Measurements from ENCODE around the gene FLT1.

Gene FLT1

GRCh38 chr13:28449826-28450773 is 44.8 kb downstream of the FLT1 start:
- no peak for DNase-seq (ENCODE audit: low read depth)
- H3K4me3 ChIP-seq (ENCODE audit: low read depth, low read length): no peak overlapping the region
- TF ChIP-seq, protein P1, sequence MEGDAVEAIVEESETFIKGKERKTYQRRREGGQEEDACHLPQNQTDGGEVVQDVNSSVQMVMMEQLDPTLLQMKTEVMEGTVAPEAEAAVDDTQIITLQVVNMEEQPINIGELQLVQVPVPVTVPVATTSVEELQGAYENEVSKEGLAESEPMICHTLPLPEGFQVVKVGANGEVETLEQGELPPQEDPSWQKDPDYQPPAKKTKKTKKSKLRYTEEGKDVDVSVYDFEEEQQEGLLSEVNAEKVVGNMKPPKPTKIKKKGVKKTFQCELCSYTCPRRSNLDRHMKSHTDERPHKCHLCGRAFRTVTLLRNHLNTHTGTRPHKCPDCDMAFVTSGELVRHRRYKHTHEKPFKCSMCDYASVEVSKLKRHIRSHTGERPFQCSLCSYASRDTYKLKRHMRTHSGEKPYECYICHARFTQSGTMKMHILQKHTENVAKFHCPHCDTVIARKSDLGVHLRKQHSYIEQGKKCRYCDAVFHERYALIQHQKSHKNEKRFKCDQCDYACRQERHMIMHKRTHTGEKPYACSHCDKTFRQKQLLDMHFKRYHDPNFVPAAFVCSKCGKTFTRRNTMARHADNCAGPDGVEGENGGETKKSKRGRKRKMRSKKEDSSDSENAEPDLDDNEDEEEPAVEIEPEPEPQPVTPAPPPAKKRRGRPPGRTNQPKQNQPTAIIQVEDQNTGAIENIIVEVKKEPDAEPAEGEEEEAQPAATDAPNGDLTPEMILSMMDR (IDR thresholded peaks at IDR 0.05; ENCODE audit: control insufficient read depth, extremely low read depth, insufficient read depth): no peak

- TF ChIP-seq, protein P1 (IDR thresholded peaks at IDR 0.05; ENCODE audit: control insufficient read depth, extremely low read depth, insufficient read depth): no peak
- H3K4me3 ChIP-seq (ENCODE audit: low read depth, low read length): no peak overlapping the region
- DNase-seq (ENCODE audit: low read depth): no peak
Measured at GRCh38 chr13:28448651-28449358, 46.1 kb downstream of the FLT1 start.

DNA sequence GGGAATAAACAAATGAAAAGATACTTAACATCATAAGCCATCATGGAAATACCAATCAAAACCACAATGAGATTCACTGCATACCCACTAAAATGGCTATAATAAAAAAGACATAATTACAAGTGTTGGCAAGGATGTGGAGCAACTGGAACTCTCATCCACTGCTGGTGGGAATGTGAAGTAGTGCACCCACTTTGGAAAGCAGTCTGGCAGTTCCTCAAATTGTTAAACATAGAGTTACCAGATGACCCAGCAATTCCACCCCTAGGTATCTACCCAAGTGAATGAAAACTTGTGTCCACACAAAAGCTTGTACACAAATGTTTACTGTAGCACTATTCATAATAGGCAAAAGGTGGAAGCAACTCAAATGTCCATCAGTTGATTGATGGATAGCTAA is 46.9 kb downstream of the FLT1 start:
- no peak overlapping the region for H3K4me3 ChIP-seq (ENCODE audit: low read depth, low read length)
- TF ChIP-seq, protein P1 (IDR thresholded peaks at IDR 0.05; ENCODE audit: control insufficient read depth, extremely low read depth, insufficient read depth): no peak
- no peak for DNase-seq (ENCODE audit: low read depth)

DNA sequence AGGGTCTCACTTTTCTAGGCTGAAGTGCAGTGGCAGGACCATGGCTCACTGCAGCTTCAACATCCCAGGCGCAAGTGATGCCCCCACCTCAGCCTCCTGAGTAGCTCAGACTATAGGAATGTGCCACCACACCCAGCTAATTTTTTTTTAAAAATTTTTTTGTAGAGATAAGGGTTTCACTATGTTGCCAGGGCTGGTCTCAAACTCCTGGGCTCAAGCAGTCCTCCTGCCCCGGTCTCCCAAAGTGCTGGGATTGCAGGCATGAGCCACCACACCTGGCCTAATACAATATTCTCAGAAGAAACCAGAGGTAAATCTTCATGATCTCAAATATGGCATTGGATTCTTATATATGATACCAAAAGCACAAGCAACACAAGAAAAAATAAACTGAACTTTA is 47.7 kb downstream of the FLT1 start:
- H3K4me3 ChIP-seq (ENCODE audit: low read depth, low read length): no peak overlapping the region
- DNase-seq (ENCODE audit: low read depth): no peak
- TF ChIP-seq, protein P1 (IDR thresholded peaks at IDR 0.05; ENCODE audit: control insufficient read depth, extremely low read depth, insufficient read depth): no peak

DNA sequence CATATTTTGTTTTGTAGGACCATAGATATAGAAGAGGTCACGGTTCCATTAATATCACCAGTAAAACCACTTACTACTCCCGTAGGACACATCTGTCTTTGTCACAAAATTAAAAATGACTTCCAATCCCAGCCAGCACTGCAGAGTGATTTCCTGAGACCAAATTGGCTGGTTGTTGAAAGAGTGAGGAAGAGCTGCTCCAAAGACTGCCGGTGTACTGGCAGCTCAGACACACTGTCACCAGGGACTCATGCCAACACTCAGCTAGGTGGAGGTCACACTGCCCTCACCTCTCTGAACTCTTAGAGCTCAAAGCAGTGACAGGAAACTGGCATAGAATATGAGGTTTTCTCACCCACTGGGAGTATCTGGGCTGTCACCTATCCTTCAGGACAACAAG is 52.1 kb downstream of the FLT1 start:
- TF ChIP-seq, protein P1 (IDR thresholded peaks at IDR 0.05; ENCODE audit: control insufficient read depth, extremely low read depth, insufficient read depth): no peak
- H3K4me3 ChIP-seq (ENCODE audit: low read depth, low read length): no peak overlapping the region
- DNase-seq (ENCODE audit: low read depth): no peak

DNA sequence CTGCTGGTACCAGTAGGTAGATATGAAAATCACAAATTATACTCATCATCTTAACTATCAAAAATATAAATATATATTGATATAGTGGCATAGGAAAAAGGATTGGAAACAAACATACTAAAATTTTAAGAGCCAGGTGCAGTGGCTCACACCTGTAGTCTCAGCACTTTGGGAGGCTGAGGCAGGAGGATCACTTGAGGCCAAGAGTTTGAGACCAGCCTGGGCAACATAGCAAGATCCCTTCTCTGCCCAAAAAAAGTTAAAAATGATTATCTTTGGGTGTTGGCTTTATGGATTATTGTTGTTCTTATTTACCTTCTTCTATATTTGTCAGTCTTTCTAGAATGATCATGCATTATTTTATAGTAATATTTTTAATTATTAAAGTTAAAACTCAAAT is 53.4 kb downstream of the FLT1 start:
- TF ChIP-seq, protein P1 (IDR thresholded peaks at IDR 0.05; ENCODE audit: control insufficient read depth, extremely low read depth, insufficient read depth): no peak
- H3K4me3 ChIP-seq (ENCODE audit: low read depth, low read length): no peak overlapping the region
- DNase-seq (ENCODE audit: low read depth): no peak
